AG04449 (cell line): ENCODE data around the gene METTL22.

Experiments
- CTCF ChIA-PET: fragments of 350-600 bp; formaldehyde crosslinking; extraction: SDS; loops from one replicate; lab custom pipeline; 2021; ENCODE audit warnings: antibody characterized with exemption; lab: Yijun Ruan, JAX
- POLR2A ChIA-PET: fragments of 400-600, 350-600 bp; formaldehyde crosslinking; extraction: SDS; loops from one replicate; lab custom pipeline; 2020; ENCODE audit warnings: antibody characterized with exemption, inconsistent platforms; lab: Yijun Ruan, JAX
- DNase-seq: peaks from one replicate; pipeline ENCODE4 v3.0.0-alpha.2; 2010; ENCODE audit warnings: low read depth, low spot score
- H3K4me3 ChIP-seq: 2 replicates; pipeline ENCODE4 v1.5.1; 2011; ENCODE audit warnings: low read depth, mild to moderate bottlenecking, control low read depth, low read length
- TF ChIP-seq, protein P1 (sequence below): IDR thresholded peaks from one replicate; pipeline ENCODE4 v1.5.1; 2011; ENCODE audit warnings: mild to moderate bottlenecking, moderate library complexity, low read length, control low read depth, inconsistent platforms; ENCODE audit not compliant: insufficient read depth; ENCODE audit errors: missing control alignments

Gene METTL22, protein sequence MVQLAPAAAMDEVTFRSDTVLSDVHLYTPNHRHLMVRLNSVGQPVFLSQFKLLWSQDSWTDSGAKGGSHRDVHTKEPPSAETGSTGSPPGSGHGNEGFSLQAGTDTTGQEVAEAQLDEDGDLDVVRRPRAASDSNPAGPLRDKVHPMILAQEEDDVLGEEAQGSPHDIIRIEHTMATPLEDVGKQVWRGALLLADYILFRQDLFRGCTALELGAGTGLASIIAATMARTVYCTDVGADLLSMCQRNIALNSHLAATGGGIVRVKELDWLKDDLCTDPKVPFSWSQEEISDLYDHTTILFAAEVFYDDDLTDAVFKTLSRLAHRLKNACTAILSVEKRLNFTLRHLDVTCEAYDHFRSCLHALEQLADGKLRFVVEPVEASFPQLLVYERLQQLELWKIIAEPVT

DNA sequence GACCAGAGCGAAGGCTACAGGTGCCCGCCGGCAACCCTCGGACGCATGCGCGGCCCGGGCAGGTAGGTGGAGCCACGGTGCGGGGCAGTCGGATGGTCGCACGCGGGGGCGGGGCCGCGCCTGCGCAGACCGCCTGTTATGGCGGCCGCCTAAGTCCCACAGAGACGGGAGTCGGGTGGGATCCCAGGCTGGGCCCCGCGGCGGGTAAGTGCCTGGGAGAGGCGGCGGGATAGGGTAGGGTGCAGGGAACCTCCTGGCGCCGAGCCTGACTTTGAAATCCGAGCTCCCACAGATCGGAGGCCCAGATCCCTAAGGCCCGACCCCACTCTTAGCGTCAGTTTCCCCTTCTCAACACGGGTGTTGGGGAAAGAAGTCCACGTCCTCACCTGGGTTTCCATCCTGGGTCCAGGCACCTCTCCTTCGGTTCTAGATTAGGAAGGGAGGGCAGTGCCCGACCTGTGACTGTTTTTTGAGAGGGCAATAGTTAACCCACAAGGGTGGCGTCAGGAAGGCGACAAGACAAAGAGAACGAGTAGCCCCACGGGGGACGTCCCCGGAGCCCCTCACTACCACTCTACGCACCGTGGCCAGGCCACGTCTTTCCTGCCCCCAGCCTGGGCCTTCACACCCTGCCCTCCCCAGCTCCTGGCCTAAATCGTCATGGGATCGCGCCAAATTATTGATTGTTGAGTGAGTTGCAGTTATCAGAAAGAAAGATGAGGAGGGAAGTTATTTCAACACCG, at the start of gene METTL22:
TSS of gene METTL22 (plus strand) at position 127 of the 743 bp plus-strand sequence. CDS start 3,968 bp downstream, outside the sequence.
- peak within 1 kb of the TSS; percentile 99 for H3K4me3 ChIP-seq
- ChIA-PET POLR2A (no interaction called here), CTCF (interaction anchor here (0.9 to 7.5 kb wide), 4 partner anchors 11 to 53 kb away, joined by 3 to 43 read pairs (median 4); no protein-coding TSS in a partner anchor)
- TF ChIP-seq, protein P1, sequence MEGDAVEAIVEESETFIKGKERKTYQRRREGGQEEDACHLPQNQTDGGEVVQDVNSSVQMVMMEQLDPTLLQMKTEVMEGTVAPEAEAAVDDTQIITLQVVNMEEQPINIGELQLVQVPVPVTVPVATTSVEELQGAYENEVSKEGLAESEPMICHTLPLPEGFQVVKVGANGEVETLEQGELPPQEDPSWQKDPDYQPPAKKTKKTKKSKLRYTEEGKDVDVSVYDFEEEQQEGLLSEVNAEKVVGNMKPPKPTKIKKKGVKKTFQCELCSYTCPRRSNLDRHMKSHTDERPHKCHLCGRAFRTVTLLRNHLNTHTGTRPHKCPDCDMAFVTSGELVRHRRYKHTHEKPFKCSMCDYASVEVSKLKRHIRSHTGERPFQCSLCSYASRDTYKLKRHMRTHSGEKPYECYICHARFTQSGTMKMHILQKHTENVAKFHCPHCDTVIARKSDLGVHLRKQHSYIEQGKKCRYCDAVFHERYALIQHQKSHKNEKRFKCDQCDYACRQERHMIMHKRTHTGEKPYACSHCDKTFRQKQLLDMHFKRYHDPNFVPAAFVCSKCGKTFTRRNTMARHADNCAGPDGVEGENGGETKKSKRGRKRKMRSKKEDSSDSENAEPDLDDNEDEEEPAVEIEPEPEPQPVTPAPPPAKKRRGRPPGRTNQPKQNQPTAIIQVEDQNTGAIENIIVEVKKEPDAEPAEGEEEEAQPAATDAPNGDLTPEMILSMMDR, result no peak
- peak; percentile 10 for DNase-seq

DNA sequence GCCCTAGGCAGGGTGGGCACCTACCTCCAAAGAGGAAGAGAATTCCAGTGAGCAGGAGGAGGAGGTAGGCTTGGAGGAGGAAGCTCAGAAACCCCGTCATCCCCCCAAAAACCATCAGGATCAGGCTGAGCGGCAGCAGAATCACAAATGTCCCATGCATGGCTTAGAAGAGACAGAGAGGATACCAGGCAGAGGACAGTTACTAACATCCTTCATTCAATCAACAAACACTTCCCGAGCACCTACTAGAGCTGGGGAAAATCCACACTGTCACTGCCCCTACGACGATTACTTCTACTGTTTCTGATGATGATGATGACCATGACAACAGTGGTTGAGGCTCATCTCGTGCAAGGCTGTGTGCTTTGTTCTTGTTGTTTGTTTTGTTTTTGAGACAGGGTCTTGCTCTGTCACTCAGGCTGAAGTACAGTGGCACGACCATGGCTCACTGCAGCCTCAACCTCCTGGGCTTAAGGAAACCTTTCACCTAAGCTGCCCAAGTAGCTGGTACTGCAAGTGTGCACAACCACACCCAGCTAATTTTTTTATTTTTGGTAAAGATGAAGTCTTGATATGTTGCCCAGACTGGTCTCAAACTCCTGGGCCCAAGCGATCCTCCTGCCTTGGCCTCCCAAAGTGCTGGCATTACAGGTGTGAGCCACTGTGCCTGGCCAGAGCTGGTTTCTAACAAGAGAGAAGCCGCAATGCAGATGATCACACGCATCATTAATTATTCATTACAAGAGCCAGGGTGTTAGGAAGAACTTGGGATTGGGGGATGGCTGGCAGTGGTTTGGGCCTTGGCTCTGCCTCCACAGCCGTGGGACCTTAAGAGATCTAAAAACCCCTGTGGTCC, 49.2 kb upstream of the METTL22 start:
- DNase-seq, result no peak
- CTCF ChIA-PET, result interaction anchor here (1.0 to 5.0 kb wide), 13 partner anchors 10 to 312 kb away, joined by 3 to 43 read pairs (median 5); no protein-coding TSS in a partner anchor
- TF ChIP-seq, protein P1, result no peak
- POLR2A ChIA-PET, result no interaction called here
- no peak overlapping the region for H3K4me3 ChIP-seq

DNA sequence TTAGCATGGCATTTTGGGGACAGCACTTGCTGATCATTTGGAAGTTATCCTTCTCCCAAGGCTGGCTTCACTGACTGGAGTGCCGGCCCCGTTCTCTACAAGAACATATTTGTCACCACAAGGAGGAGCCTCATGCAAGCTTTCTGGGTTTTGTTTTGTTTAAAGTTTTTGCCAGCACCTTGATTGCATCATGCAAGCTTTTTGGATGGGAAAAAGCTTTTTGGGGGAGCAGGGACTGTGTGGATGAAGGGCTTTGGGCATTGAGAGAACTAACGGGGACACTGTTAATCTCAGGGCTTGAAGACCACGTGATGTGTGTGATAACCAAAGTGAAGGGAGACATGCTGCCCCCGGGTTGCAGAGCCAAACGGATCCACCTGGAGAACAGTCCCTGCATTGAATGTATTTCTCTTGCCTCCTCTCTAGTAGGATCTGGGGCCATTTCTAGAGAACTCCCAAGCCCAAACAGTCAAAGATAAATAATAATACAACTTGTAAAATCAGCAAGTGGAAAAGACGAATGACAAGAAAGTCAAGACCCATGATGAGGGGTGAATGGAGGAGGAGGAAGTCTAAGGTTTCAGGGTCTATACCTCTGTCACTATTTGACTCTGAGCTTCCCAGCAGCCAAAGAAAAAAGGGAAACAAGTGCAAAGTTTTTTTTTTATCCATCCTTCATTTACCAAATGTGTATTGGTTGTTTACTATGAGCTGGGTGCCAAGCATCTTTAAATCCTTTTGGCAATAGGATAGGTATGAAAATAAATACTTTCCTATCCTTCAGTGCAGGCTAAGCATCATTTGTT, 48.4 kb upstream of the METTL22 start:
- H3K4me3 ChIP-seq, result no peak overlapping the region; the same call in 1 of the 2 replicates
- POLR2A ChIA-PET, result no interaction called here
- CTCF ChIA-PET, result interaction anchor here (1.0 to 5.0 kb wide), 10 partner anchors 9 to 311 kb away, joined by 3 to 43 read pairs (median 10); no protein-coding TSS in a partner anchor
- TF ChIP-seq, protein P1, result peak; percentile 19
- no peak for DNase-seq

DNA sequence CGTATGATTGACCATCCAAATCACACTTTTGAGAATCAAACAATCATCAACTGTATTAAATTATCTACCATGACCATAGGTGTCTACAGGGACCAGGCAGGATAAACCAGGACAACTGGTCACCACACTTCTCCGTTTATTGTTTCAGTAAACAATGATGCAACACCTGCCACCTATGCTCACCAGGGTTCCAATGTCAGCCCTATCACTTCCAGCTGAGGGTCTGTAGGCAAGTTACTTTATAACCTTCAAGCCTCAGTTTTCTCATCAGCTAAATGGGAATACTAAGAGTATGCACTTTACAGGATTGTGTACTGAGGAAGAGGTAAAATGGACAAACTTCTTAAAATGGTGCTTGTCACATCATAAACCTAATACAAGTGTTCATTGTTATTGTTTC, 46.1 kb upstream of the METTL22 start:
- no peak overlapping the region for H3K4me3 ChIP-seq
- TF ChIP-seq, protein P1, result no peak
- POLR2A ChIA-PET, result no interaction called here
- CTCF ChIA-PET, result interaction anchor here (5.0 kb wide), 1 partner anchor 79 kb away, joined by 43 read pairs; no protein-coding TSS in a partner anchor
- no peak for DNase-seq
